Body of pancreas (tissue), 4 donors: ENCODE measurements around the gene EDEM1. TPM values are rescaled to one million over a fixed set of nuclear protein-coding genes. Genes with fewer than 3 reads are reported as not detected.

Experiments used
- ATAC-seq: fragments of 150-250 bp; one replicate; pipeline ENCODE4 v1.9.1; 2016
- DNase-seq, 4 donors: peaks; one replicate each; pipeline ENCODE4 v3.0.0-alpha.2; 2019
- H3K27ac ChIP-seq, 4 donors: fragments of 200-600 bp; sonication (generic); 1 replicate in 3 of 4; 2 replicates in 1 of 4; pipeline versions ENCODE4 v1.5.1 to v1.6.1; 2016 to 2019; ENCODE audit warnings: mild to moderate bottlenecking in 1 of 4, mixed read lengths in 1 of 4, moderate library complexity in 1 of 4
- H3K27me3 ChIP-seq, 2 donors: fragments of 200-600 bp; sonication (generic); one replicate each; pipeline ENCODE4 v1.6.0; 2016; ENCODE audit warnings: mild to moderate bottlenecking in 1 of 2
- H3K36me3 ChIP-seq, 2 donors: fragments of 200-600 bp; sonication (generic); replicated peaks in 1 of 2; 2 replicates each; pipeline ENCODE4 v1.5.1; 2016; ENCODE audit warnings: low read depth in 2 of 2; ENCODE audit not compliant: insufficient read depth in 1 of 2
- H3K4me1 ChIP-seq: fragments of 200-600 bp; sonication (generic); one replicate; pipeline ENCODE4 v1.6.0; 2016
- H3K4me3 ChIP-seq, 2 donors: fragments of 200-600 bp; sonication (generic); 1 replicate in 1 of 2; 2 replicates in 1 of 2; pipeline ENCODE4 v1.5.1; 2016 to 2019
- H3K9me3 ChIP-seq, 3 donors: fragments of 200-600 bp; sonication (generic); 1 replicate in 2 of 3; 2 replicates in 1 of 3; pipeline ENCODE4 v1.5.1; 2016
- CTCF ChIP-seq, 7 experiments: fragments of 450-650 bp in 4 of 7; fragments of 200-600 bp in 3 of 7; sonication (generic) in 3 of 7; IDR thresholded peaks; one replicate each; pipeline ENCODE4 v1.5.1; 2016 to 2019; ENCODE audit warnings: antibody characterized with exemption in 7 of 7
- POLR2A ChIP-seq, 3 donors: fragments of 450-650 bp; IDR thresholded peaks; one replicate each; pipeline ENCODE4 v1.6.1; 2016; ENCODE audit warnings: antibody characterized with exemption in 3 of 3, mild to moderate bottlenecking in 2 of 3
- WGBS, 2 donors: methylation state at CpG; one replicate each; pipeline ENCODE4 v1.1.5; 2017; 5-methylcytosine and 5-hydroxymethylcytosine counted together
- intact Hi-C: fragments of 100-400 bp; cut with DNase I; formaldehyde crosslinking; loops from one replicate; pipeline ENCODE4 v1.15.1; 2023
- total RNA-seq, 2 donors: library from RNA; depleted of rRNA; stranded (reverse); fragments of >200 nt; gene quantifications; one replicate each; pipeline ENCODE4 v1.1.0, GENCODE V29; 2016

Gene EDEM1
- total RNA-seq, 2 donors from 2014 or later = 23.9 to 46.1 TPM

DNA sequence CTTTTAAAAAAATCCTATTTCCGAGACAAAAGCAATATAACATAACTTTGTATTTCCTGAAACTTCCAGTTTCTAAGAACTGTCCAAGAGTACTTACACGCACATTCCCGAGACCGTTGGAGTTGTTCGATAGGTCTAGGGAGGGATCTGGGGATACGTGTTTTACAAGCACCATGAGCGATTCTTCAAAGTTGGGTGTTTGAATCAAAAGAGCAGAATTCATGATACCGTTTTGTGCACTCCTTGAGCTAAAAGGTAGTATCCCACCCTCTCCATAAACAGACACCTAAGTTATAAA lies 700 bp upstream of the EDEM1 start:
- peaks cover 31% of the 10 kb centered on the region for H3K4me1 ChIP-seq
- H3K27ac ChIP-seq = peak overlapping the region; percentile 70 to 99 (median 86)
- no peaks in the 10 kb centered on the region for H3K9me3 ChIP-seq
- TF ChIP-seq CTCF (IDR thresholded peaks at IDR 0.05) (no peak), POLR2A (IDR thresholded peaks at IDR 0.05) (no peak)
- WGBS, 2 donors = 3 to 4% methylated on average over 8 of the region's 8 CpGs
- peak overlapping the region; percentile 18 to 23 for H3K4me3 ChIP-seq
- ATAC-seq (no peak), DNase-seq (peak in 3 of 4 donors; percentile 18 to 29 (median 26))
- no peaks in the 10 kb centered on the region for H3K27me3 ChIP-seq
- intact Hi-C loops = loop anchor here (10.0 kb wide), 2 partner anchors 62 to 472 kb away; partner anchors contain the start of gene ARL8B
- H3K36me3 ChIP-seq = no peaks in the 10 kb centered on the region

DNA sequence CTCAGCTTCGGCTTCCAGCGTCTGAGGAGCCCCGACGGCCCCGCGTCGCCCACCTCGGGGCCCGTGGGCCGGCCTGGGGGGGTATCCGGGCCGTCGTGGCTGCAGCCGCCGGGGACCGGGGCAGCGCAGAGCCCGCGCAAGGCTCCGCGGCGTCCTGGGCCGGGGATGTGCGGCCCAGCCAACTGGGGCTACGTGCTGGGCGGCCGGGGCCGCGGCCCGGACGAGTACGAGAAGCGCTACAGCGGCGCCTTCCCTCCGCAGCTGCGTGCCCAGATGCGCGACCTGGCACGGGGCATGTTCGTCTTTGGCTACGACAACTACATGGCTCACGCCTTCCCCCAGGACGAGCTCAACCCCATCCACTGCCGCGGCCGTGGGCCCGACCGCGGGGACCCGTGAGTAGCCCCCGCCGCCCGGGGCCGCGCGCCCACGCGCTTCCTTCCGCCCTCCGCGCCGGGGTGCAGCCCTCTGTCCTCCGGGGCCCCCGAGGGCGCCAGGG lies 462 bp downstream of the EDEM1 start:
- peak; percentile 41 for ATAC-seq
- TF ChIP-seq POLR2A (IDR thresholded peaks at IDR 0.05) = no peak
- no peak for TF ChIP-seq CTCF (IDR thresholded peaks at IDR 0.05)
- H3K36me3 ChIP-seq = no peaks in the 10 kb centered on the region
- peaks cover 42% of the 10 kb centered on the region for H3K4me1 ChIP-seq
- peak; percentile 41 to 54 (median 45) for DNase-seq
- H3K27me3 ChIP-seq = no peaks in the 10 kb centered on the region
- peak overlapping the region; percentile 85 to 99 (median 95) for H3K27ac ChIP-seq
- intact Hi-C loops = loop anchor here (10.0 kb wide), 2 partner anchors 63 to 473 kb away; partner anchors contain the start of gene ARL8B
- 0% methylated on average over 66 of the region's 66 CpGs; no CpG with 5 or more reads in 1 of the 2 donors for WGBS, 2 donors
- H3K9me3 ChIP-seq = no peaks in the 10 kb centered on the region
- peak overlapping the region; percentile 73 to 76 for H3K4me3 ChIP-seq

- H3K27ac ChIP-seq = peak overlapping the region; percentile 85 to 99 (median 95)
- ATAC-seq (no peak), DNase-seq (peak; percentile 38 to 45 (median 42))
- H3K36me3 ChIP-seq = no peaks in the 10 kb centered on the region
- 0 to 2% methylated on average over 12 to 26 of the region's 26 CpGs for WGBS, 2 donors
- peaks cover 45% of the 10 kb centered on the region for H3K4me1 ChIP-seq
- TF ChIP-seq POLR2A (IDR thresholded peaks at IDR 0.05) (peak in 2 of 3 donors; percentile 1 to 33), CTCF (IDR thresholded peaks at IDR 0.05) (no peak)
- H3K9me3 ChIP-seq = no peaks in the 10 kb centered on the region
- H3K27me3 ChIP-seq = no peaks in the 10 kb centered on the region
- intact Hi-C loops = loop anchor here (10.0 kb wide), 2 partner anchors 64 to 474 kb away; partner anchors contain the start of gene ARL8B
- H3K4me3 ChIP-seq = peak overlapping the region; percentile 73 to 76
Measured at GRCh38 chr3:5188419-5189221, 1.1 kb downstream of the EDEM1 start.

DNA sequence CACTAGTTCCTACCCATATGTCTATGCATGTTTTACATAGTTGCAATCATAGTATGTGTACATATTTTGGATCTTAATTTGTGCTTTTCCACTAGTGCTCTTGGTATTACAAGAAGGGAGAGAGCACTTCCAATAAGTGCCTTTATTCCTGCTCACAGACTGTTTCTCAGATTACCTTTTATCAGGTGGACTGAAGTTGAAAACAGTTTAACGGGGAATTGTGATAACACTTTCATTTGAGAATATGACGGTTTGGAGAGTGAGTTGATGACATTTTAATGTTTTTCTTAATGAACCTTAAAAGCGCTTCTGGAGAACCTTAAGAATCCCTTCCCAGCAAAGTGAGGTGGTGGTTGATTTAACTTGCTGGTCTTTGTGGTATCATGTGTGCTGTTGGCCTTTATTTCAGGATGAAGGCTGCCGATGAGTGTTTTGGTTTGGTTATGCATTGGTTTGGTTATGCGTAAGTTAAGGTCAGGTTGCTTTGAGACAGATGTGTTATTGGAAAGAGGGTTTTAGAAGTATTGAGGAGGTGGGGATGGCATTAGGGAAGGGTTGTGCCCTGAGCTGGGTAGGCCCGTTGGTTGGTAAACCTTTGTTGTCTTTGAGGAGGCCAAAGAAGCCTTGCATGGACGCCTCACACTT lies 2.8 kb downstream of the EDEM1 start:
- no peak for ATAC-seq
- no peaks in the 10 kb centered on the region for H3K27me3 ChIP-seq
- no peak overlapping the region for H3K4me3 ChIP-seq
- no peaks in the 10 kb centered on the region for H3K36me3 ChIP-seq
- DNase-seq = no peak
- H3K27ac ChIP-seq = no peak overlapping the region
- 36 to 43% methylated on average over 7 of the region's 7 CpGs for WGBS, 2 donors
- peaks cover 59% of the 10 kb centered on the region for H3K4me1 ChIP-seq
- TF ChIP-seq POLR2A (IDR thresholded peaks at IDR 0.05) (no peak), CTCF (IDR thresholded peaks at IDR 0.05) (no peak)
- no peaks in the 10 kb centered on the region for H3K9me3 ChIP-seq
- intact Hi-C loops = no loop called here
